NAMALWA (cell line): ENCODE results near the gene REV1.
"Not testable (repeated sequence)": the region's sequence is repeated elsewhere in the genome, so short reads cannot be mapped to it uniquely, and the experiment has no call there.

Experiments
- DNase-seq: peaks from one replicate; pipeline ENCODE4 v3.0.0-alpha.2; 2015; ENCODE audit warnings: low spot score

The REV1 gene

GRCh38 chr2:99403084-99403483 lies 86.7 kb downstream of the REV1 start:
- DNase-seq: no peak

DNA sequence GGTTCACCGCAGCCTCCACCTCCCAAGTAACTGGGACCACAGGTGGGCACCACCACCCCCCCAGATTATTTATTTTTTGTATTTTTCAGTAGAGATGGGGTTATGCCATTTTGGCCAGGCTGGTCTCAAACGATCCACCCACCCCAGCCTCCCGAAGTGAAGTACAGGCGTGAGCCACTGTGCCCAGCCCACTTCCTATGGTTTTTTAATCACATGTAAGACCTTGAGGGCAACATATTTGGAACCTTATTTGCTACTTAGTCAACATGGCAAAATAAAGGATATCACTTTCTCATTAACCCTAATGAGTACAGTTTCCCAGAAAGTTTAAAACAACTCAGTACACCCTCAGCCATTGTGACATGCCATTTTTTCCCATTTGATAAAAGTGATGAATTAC lies 88.0 kb downstream of the REV1 start:
- DNase-seq: no peak

DNA sequence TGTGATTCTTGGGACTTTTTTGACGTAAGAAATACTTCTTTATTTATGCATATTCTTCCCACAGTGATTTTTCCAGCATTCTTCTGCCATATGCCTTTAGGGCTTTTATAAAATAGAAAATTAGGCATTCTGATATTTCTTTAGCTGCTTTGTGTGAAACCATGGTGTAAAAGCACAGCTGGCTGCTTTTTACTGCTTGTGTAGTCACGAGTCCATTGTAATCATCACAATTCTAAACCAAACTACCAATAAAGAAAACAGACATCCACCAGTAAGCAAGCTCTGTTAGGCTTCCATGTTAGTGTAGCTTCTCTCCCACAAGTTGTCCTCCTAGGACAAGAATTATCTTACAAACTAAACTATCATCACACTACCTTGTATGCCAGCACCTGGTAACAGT lies 90.0 kb downstream of the REV1 start:
- DNase-seq: no peak

DNA sequence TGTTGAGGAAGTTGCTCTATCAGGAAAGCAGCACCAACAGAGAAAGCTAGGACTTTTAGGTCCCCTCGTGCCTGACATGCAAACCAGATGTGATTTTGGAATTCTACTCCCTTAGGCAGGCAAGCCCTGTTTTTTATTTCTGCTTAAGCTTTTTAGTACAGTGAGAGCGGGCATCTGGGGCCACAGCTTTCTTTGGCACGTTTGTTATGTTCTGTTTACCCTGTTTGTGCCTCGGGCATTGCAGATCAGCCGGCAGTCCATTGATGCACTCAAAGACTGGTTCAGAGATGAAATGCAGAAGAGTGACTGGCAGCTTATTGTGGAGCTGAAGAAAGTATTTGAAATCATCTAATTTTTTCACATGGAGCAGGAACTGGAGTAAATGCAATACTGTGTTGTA lies 90.8 kb downstream of the REV1 start:
- no peak for DNase-seq

DNA sequence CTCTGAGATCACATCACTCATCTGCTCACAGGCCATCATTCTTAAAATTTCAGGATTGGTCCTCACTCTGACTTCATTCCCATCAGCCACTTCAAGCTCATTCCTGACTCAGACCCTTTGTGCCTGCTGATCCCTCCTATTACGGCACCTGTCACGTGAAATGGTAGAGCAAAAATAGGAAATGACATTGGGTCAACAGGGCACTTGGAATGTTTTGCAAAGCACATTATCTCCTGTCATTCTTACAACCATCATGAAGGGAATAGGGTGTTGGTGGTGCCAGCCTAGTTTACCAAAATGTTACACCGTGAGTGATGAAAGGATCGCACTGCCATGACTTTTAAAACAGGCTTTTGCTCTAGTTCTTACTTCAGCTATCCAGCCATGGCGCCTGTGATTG lies 91.5 kb downstream of the REV1 start:
- DNase-seq: no peak

- DNase-seq: no peak
Measured at GRCh38 chr2:99397266-99397920, 92.4 kb downstream of the REV1 start.

DNA sequence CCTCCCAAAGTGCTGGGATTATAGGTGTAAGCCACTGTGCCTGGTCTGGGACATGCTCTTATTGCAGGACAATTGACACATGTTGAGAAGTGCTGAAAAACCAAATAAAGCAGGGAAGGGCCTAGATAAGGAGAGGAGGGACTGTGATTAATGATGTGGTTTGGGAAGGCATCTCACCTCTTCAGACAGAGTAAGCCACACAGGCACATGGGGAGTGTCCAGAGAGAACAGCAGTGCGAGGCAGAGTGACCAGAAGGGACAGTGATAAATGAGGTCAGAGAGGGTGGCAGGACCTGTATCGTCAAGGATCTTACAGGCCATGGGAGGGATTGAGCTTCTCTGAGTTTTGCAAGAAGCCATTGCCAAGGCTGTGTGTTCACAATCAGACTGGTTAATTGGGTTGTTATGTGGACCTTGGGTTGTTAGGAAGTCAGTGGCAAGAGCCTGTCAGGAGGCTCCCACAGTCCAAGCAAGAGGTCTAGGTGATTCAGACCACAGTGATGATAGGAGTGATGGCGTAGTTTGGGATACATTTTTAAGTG lies 94.2 kb downstream of the REV1 start:
- no peak for DNase-seq

DNA sequence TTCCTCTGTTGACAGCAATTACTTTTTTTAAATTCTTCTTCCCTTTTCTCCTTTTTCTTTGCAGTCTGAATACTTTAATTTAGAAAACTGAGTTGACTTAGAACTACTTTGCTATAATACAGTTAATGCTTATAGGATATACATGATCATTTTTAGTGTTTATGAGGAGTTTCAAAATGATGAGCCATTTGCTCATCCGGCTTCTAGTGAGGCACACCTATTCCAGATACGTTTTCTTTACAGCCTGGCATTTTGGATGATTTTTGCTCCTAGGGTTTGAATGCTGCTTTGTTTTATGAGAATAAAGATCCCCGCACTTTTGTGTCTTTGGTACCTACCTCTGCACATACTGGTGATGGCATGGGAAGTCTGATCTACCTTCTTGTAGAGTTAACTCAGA lies 99.9 kb downstream of the REV1 start:
- DNase-seq: no peak

DNA sequence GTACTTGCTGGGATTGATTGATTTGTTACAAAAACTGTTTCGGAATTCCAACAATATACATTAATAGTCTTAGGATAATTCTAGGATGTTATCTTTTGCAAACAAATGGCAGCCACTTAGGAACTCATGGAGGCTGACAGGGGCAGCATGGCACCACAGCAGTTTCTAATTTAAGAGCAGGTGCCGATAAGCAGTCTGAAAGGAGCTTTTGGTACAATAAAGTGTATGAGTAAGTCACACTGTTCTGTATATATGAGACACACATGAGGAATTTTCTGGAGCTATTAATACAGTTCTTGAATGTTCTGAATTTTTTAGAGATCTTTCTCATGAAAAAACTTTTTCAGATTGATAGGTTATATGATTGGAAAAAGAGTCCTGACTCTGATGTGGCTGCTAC lies 100.4 kb downstream of the REV1 start:
- DNase-seq: no peak

- DNase-seq: no peak
Measured at GRCh38 chr2:99388892-99389291, 100.9 kb downstream of the REV1 start.

DNA sequence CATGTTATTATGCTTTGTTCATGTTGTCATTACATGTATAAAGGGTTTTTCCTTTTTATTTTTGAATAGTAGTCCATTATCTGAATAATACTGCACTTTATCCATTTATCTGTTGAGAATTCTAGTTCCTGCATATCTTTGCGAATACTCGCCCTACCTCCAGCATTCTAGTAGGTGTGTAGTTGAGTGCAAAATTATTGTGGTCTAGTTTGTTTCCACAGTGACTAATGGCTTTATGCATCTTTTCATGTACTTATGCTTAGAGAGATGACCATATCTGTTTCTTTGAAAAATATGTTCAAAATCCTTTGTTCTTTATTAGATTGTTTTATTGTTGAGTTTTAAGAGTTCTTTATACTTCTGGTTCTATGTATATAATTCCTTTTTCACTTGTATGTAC lies 103.8 kb downstream of the REV1 start:
- no peak for DNase-seq

GRCh38 chr2:99382143-99382542 lies 107.7 kb downstream of the REV1 start:
- no peak for DNase-seq

GRCh38 chr2:99380376-99381010 lies 109.3 kb downstream of the REV1 start:
- no peak for DNase-seq

DNA sequence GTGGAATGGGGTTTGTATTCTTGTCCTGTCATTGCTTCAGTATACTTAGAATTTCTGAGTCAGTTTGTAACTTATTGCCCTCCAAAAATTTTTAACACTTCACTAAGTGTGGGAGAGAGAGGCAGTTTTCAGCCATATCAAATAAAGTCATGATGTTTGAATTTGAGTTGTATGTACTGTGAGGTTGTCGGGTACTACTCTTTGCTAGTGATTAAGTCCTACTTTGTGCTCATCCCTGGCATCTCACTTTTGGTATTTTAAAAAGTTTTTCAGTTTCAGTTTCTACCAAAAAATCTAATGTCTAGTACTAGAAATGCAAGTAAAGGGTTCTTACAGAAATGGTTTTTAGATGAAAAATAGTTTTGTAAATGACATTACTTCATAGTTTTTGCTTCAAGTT lies 111.9 kb downstream of the REV1 start:
- DNase-seq: no peak

- DNase-seq: no peak
Measured at GRCh38 chr2:99376254-99376864, 113.5 kb downstream of the REV1 start.

DNA sequence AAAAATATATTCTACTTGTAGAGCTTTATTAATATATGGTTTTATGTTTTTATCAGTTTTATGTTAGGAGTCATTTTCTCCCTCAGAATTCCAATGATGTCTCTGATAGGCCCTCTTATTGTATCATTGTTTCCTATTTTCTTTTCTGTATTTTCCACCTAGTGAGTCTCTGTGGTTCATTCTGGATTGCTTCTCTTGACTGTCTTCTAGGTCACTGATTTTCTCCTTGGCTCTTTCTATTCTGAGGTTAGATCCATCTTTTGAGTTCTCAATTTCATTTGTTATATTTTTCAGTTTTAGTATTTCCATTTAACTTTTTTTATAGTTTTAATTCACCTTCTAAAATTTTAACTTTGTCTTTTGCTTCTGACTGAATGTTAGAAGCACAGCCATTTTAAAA lies 115.1 kb downstream of the REV1 start:
- no peak for DNase-seq

DNA sequence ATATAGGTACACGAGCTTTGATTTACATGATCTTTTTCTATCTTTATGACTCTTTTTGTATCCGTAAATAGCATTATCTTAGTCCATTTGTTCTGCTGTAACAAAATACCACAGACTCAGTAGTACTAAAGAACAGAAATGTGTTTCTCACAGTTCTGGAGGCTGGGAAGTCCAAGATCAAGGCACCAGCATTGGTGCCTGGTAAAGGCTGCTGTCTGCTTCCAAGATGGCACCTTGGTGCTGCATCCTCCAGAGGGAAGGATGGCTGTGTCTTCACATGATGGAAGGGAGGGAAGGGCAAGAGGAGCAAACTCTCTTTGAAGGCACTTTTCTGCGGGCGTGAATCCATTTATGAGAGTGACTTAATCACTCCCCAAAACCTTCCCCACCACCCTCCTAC lies 116.7 kb downstream of the REV1 start:
- no peak for DNase-seq

- DNase-seq: not testable (repeated sequence)
Measured at GRCh38 chr2:99368854-99369253, 121.0 kb downstream of the REV1 start.

DNA sequence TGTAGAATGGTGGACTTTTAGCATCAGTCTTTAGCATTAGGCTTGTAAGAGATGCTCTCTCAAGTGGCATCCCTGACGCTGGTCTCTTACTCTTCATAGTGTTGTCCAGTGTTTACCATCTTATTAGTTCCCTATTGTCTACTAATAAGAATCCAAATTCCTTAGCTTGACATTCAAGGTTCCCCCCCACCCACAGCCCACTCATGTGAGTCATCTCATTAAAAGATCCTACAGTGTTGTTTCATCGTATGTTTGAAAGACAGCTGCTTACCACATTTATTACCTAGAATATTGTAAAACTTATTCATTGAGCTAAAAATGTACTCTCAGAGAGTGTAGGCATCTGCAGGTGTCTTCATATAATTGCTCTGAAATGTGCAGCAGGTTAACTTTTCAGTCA lies 124.2 kb downstream of the REV1 start:
- DNase-seq: no peak

GRCh38 chr2:99356853-99357252 lies 133.0 kb downstream of the REV1 start:
- DNase-seq: no peak

DNA sequence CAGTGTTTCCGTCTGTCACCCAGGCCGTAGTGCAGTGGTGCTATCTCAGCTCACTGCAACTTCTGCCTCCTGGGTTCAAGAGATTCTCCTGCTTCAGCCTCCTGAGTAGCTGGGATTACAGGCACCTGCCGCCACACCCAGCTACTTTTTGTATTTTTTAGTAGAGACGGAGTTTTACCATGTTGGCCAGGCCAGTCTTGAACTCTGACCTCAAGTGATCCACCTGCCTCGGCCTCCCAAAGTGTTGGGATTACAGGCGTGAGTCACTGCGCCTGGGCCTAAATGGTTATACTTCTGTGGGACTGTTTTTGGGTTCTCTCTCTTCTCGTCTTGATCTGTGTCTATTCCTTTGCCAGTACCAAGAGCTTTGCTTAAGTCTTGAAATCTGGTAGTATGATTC lies 135.0 kb downstream of the REV1 start:
- DNase-seq: not testable (repeated sequence)

GRCh38 chr2:99354070-99354469 lies 135.7 kb downstream of the REV1 start:
- DNase-seq: no peak
